HepG2 (cell line): ENCODE measurements around the gene ABCC3. TPM values are rescaled to one million over a fixed set of nuclear protein-coding genes. Genes with fewer than 3 reads are reported as not detected.

Experiments used
- ARID2 ChIP-seq: sonication (generic); formaldehyde crosslinking; IDR thresholded peaks from 2 replicates; pipeline ENCODE4 v1.8.1; 2022; ENCODE audit warnings: mild to moderate bottlenecking, missing genetic modification reagents, borderline replicate concordance
- GTF2F1 ChIP-seq: fragments of 150-350 bp; IDR thresholded peaks from 2 replicates; pipeline ENCODE4 v1.6.1; 2014; ENCODE audit warnings: low read length
- KLF12 ChIP-seq: sonication (generic); formaldehyde crosslinking; IDR thresholded peaks from 2 replicates; pipeline ENCODE4 v1.4.0; 2020; ENCODE audit warnings: missing genetic modification reagents, borderline replicate concordance
- MIER2 ChIP-seq: IDR thresholded peaks from 2 replicates; pipeline ENCODE4 v1.6.1; 2016; ENCODE audit warnings: missing biosample characterization, missing genetic modification reagents
- NFE2 ChIP-seq: sonication (generic); formaldehyde crosslinking; IDR thresholded peaks from 2 replicates; pipeline ENCODE4 v1.4.0; 2020; ENCODE audit warnings: missing genetic modification reagents
- NPAS2 ChIP-seq: sonication (generic); formaldehyde crosslinking; IDR thresholded peaks from 2 replicates; pipeline ENCODE4 v1.8.0; 2022; ENCODE audit warnings: mild to moderate bottlenecking, missing genetic modification reagents, borderline replicate concordance
- RARA ChIP-seq: IDR thresholded peaks from 2 replicates; pipeline ENCODE4 v1.6.1; 2016; ENCODE audit warnings: missing genetic modification reagents, missing compliant biosample characterization
- RNF2 ChIP-seq: fragments of 450-650 bp; conservative IDR thresholded peaks from 2 replicates; pipeline ENCODE4 v1.6.1; 2016; ENCODE audit warnings: low read depth
- SMAD9 ChIP-seq: sonication (generic); formaldehyde crosslinking; IDR thresholded peaks from 2 replicates; pipeline ENCODE4 v1.5.1; 2020; ENCODE audit warnings: mild to moderate bottlenecking, missing genetic modification reagents
- ZFP90 ChIP-seq: sonication (generic); formaldehyde crosslinking; IDR thresholded peaks from 2 replicates; pipeline ENCODE4 v1.8.0; 2022; ENCODE audit warnings: missing genetic modification reagents, mild to moderate bottlenecking, inconsistent platforms, borderline replicate concordance
- ZNF329 ChIP-seq: sonication (generic); formaldehyde crosslinking; IDR thresholded peaks from 2 replicates; pipeline ENCODE4 v1.9.0; 2021; ENCODE audit warnings: low read depth, mild to moderate bottlenecking, missing genetic modification reagents
- ZNF33B ChIP-seq: sonication (generic); formaldehyde crosslinking; IDR thresholded peaks from 2 replicates; pipeline ENCODE4 v1.5.1; 2020; ENCODE audit warnings: mild to moderate bottlenecking, missing genetic modification reagents
- ZNF720 ChIP-seq: sonication (generic); formaldehyde crosslinking; IDR thresholded peaks from 2 replicates; pipeline ENCODE4 v1.4.0; 2020; ENCODE audit warnings: missing genetic modification reagents
- polyA plus RNA-seq, 8 experiments: library from polyadenylated mRNA; depleted of rRNA in 3 of 8; stranded (reverse) in 7 of 8; unstranded in 1 of 8; fragments of >200 nt; fragmentation: Illumina TruSeq in 4 of 8; extraction: Trizol in 4 of 8; gene quantifications; 2 replicates each; pipeline versions ENCODE4 v1.2.1 to v1.2.3, GENCODE V29; 2011 to 2016; ENCODE audit warnings: low read depth in 4 of 8, missing spikeins in 1 of 8, mixed read lengths in 1 of 8; ENCODE audit not compliant: insufficient read depth in 1 of 8
- total RNA-seq, 5 experiments: library from RNA; depleted of rRNA; stranded (reverse); fragments of >200 nt; fragmentation: Illumina TruSeq; extraction: Trizol; gene quantifications; 2 replicates each; pipeline ENCODE4 v1.2.3, GENCODE V29; 2016; ENCODE audit warnings: low read depth in 1 of 5
- TF ChIP-seq, protein P1 (sequence below): sonication (generic); formaldehyde crosslinking; IDR thresholded peaks from 2 replicates; pipeline ENCODE4 v1.5.0; 2020; ENCODE audit warnings: missing genetic modification reagents, mild to moderate bottlenecking, borderline replicate concordance
- TF ChIP-seq, protein P2 (sequence below): sonication (generic); formaldehyde crosslinking; IDR thresholded peaks from 2 replicates; pipeline ENCODE4 v1.4.0; 2020; ENCODE audit warnings: mild to moderate bottlenecking, missing genetic modification reagents
- TF ChIP-seq, protein P3 (sequence below): sonication (generic); formaldehyde crosslinking; IDR thresholded peaks from 2 replicates; pipeline ENCODE4 v1.8.0; 2022; ENCODE audit warnings: mild to moderate bottlenecking, missing genetic modification reagents, moderate library complexity
- TF ChIP-seq, protein P4 (sequence below): sonication (generic); formaldehyde crosslinking; IDR thresholded peaks from 2 replicates; pipeline ENCODE4 v1.4.0; 2020; ENCODE audit warnings: missing genetic modification reagents
- TF ChIP-seq, protein P5 (sequence below): sonication (generic); formaldehyde crosslinking; IDR thresholded peaks from 2 replicates; pipeline ENCODE4 v1.4.0; 2020; ENCODE audit warnings: missing genetic modification reagents
- TF ChIP-seq, protein P6 (sequence below): sonication (generic); formaldehyde crosslinking; IDR thresholded peaks from 2 replicates; pipeline ENCODE4 v1.5.1; 2020; ENCODE audit warnings: mild to moderate bottlenecking, moderate library complexity, missing genetic modification reagents

The ABCC3 gene
- total and polyA plus RNA-seq, 2 of the 13 experiments (the other 11 are each of a cell fraction or from before 2014, with no cell fraction given): 25.2 to 50.7 TPM

DNA sequence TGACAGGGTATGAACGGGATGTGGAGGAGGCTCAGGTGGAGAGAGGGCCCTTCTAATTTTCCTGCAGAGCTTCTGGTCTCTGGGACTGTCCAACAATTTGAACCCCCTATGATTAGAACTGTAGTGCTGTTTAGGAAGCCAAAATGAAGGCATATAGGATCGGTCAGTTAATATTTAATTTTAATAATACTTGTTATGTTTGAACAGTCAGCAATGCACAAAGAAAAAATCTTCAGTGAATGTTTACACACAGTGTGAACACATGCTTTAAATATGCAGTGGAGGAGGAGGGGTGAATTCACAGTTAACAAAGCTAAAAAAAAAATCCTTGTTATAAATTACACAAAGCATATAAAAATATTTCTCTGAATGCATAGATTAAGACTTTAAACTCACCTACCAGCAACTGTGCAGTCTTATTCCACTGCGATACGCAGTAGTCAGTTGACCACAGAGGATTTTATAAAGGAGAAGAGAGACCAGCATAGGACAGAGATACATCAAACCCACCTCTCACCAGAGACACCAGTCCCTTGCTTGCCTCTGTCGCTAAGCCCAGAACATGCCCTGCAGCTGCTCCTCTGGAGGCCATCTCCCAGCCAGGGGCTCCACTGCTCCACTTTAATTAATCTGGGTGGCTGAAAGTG, 58.5 kb downstream of the ABCC3 start (continued):
- no peak for TF ChIP-seq NFE2
- no peak for TF ChIP-seq ZNF720 (CRISPR knock-in tag)
- TF ChIP-seq, protein P1, sequence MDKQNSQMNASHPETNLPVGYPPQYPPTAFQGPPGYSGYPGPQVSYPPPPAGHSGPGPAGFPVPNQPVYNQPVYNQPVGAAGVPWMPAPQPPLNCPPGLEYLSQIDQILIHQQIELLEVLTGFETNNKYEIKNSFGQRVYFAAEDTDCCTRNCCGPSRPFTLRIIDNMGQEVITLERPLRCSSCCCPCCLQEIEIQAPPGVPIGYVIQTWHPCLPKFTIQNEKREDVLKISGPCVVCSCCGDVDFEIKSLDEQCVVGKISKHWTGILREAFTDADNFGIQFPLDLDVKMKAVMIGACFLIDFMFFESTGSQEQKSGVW: no peak
- TF ChIP-seq SMAD9 (CRISPR knock-in tag): no peak
- TF ChIP-seq GTF2F1: no peak
- TF ChIP-seq MIER2 (CRISPR knock-in tag): no peak
- TF ChIP-seq, protein P2, sequence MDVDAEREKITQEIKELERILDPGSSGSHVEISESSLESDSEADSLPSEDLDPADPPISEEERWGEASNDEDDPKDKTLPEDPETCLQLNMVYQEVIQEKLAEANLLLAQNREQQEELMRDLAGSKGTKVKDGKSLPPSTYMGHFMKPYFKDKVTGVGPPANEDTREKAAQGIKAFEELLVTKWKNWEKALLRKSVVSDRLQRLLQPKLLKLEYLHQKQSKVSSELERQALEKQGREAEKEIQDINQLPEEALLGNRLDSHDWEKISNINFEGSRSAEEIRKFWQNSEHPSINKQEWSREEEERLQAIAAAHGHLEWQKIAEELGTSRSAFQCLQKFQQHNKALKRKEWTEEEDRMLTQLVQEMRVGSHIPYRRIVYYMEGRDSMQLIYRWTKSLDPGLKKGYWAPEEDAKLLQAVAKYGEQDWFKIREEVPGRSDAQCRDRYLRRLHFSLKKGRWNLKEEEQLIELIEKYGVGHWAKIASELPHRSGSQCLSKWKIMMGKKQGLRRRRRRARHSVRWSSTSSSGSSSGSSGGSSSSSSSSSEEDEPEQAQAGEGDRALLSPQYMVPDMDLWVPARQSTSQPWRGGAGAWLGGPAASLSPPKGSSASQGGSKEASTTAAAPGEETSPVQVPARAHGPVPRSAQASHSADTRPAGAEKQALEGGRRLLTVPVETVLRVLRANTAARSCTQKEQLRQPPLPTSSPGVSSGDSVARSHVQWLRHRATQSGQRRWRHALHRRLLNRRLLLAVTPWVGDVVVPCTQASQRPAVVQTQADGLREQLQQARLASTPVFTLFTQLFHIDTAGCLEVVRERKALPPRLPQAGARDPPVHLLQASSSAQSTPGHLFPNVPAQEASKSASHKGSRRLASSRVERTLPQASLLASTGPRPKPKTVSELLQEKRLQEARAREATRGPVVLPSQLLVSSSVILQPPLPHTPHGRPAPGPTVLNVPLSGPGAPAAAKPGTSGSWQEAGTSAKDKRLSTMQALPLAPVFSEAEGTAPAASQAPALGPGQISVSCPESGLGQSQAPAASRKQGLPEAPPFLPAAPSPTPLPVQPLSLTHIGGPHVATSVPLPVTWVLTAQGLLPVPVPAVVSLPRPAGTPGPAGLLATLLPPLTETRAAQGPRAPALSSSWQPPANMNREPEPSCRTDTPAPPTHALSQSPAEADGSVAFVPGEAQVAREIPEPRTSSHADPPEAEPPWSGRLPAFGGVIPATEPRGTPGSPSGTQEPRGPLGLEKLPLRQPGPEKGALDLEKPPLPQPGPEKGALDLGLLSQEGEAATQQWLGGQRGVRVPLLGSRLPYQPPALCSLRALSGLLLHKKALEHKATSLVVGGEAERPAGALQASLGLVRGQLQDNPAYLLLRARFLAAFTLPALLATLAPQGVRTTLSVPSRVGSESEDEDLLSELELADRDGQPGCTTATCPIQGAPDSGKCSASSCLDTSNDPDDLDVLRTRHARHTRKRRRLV: no peak
- no peak for TF ChIP-seq ARID2
- no peak for TF ChIP-seq ZFP90 (CRISPR knock-in tag)
- peak; percentile 70 for TF ChIP-seq RARA (CRISPR knock-in tag)
- TF ChIP-seq KLF12: no peak
- TF ChIP-seq, protein P3, sequence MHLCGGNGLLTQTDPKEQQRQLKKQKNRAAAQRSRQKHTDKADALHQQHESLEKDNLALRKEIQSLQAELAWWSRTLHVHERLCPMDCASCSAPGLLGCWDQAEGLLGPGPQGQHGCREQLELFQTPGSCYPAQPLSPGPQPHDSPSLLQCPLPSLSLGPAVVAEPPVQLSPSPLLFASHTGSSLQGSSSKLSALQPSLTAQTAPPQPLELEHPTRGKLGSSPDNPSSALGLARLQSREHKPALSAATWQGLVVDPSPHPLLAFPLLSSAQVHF: no peak
- TF ChIP-seq RNF2: no peak
- TF ChIP-seq ZNF33B (CRISPR knock-in tag): no peak
- TF ChIP-seq, protein P4, sequence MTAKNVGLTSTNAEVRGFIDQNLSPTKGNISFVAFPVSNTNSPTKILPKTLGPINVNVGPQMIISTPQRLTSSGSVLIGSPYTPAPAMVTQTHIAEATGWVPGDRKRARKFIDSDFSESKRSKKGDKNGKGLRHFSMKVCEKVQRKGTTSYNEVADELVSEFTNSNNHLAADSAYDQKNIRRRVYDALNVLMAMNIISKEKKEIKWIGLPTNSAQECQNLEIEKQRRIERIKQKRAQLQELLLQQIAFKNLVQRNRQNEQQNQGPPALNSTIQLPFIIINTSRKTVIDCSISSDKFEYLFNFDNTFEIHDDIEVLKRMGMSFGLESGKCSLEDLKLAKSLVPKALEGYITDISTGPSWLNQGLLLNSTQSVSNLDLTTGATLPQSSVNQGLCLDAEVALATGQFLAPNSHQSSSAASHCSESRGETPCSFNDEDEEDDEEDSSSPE: no peak
- TF ChIP-seq NPAS2 (CRISPR knock-in tag): no peak
- no peak for TF ChIP-seq ZNF329
- TF ChIP-seq, protein P5, sequence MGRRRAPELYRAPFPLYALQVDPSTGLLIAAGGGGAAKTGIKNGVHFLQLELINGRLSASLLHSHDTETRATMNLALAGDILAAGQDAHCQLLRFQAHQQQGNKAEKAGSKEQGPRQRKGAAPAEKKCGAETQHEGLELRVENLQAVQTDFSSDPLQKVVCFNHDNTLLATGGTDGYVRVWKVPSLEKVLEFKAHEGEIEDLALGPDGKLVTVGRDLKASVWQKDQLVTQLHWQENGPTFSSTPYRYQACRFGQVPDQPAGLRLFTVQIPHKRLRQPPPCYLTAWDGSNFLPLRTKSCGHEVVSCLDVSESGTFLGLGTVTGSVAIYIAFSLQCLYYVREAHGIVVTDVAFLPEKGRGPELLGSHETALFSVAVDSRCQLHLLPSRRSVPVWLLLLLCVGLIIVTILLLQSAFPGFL (CRISPR knock-in tag): no peak
- TF ChIP-seq, protein P6, sequence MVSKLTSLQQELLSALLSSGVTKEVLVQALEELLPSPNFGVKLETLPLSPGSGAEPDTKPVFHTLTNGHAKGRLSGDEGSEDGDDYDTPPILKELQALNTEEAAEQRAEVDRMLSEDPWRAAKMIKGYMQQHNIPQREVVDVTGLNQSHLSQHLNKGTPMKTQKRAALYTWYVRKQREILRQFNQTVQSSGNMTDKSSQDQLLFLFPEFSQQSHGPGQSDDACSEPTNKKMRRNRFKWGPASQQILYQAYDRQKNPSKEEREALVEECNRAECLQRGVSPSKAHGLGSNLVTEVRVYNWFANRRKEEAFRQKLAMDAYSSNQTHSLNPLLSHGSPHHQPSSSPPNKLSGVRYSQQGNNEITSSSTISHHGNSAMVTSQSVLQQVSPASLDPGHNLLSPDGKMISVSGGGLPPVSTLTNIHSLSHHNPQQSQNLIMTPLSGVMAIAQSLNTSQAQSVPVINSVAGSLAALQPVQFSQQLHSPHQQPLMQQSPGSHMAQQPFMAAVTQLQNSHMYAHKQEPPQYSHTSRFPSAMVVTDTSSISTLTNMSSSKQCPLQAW (CRISPR knock-in tag): no peak
